Smooth muscle cell (in vitro differentiated cells): ENCODE results near the gene SLC13A3. TPM values are rescaled to one million over a fixed set of nuclear protein-coding genes. Genes with fewer than 3 reads are reported as not detected.

ENCODE experiments used
- DNase-seq: peaks from one replicate; lab custom pipeline; 2025; ENCODE audit not compliant: unreplicated experiment; lab: John Stamatoyannopoulos, UW
- H2AFZ ChIP-seq: fragments of 200-600 bp; sonication (generic); 2 replicates; pipeline ENCODE4 v1.6.0; 2016; ENCODE audit warnings: antibody characterized with exemption, low read depth, mild to moderate bottlenecking
- H3F3A ChIP-seq: fragments of 200-600 bp; sonication (generic); 2 replicates; pipeline ENCODE4 v1.6.0; 2017; ENCODE audit warnings: antibody characterized with exemption, low read depth
- H3K27ac ChIP-seq: fragments of 200-600 bp; sonication (generic); 2 replicates; pipeline ENCODE4 v1.5.1; 2016; ENCODE audit warnings: low read depth, mild to moderate bottlenecking
- H3K27me3 ChIP-seq: fragments of 200-600 bp; sonication (generic); 2 replicates; pipeline ENCODE4 v1.6.1; 2016; ENCODE audit warnings: low read depth, mild to moderate bottlenecking
- H3K36me3 ChIP-seq: fragments of 200-600 bp; sonication (generic); 2 replicates; pipeline ENCODE4 v1.5.1; 2016; ENCODE audit warnings: low read depth
- H3K4me1 ChIP-seq: fragments of 200-600 bp; sonication (generic); 2 replicates; pipeline ENCODE4 v1.5.1; 2016; ENCODE audit warnings: low read depth
- H3K4me2 ChIP-seq: fragments of 200-600 bp; sonication (generic); 2 replicates; pipeline ENCODE4 v1.6.0; 2016; ENCODE audit warnings: mild to moderate bottlenecking
- H3K4me3 ChIP-seq: fragments of 200-600 bp; sonication (generic); 2 replicates; pipeline ENCODE4 v1.5.1; 2016; ENCODE audit warnings: mild to moderate bottlenecking
- H3K79me2 ChIP-seq: fragments of 200-600 bp; sonication (generic); 2 replicates; pipeline ENCODE4 v1.6.0; 2016; ENCODE audit warnings: low read depth, mild to moderate bottlenecking
- H3K9ac ChIP-seq: fragments of 200-600 bp; sonication (generic); 2 replicates; pipeline ENCODE4 v1.6.0; 2016; ENCODE audit warnings: low read depth
- H3K9me3 ChIP-seq: fragments of 200-600 bp; sonication (generic); replicated peaks from 2 replicates; pipeline ENCODE4 v1.5.1; 2016; ENCODE audit warnings: low read depth
- H4K20me1 ChIP-seq: fragments of 200-600 bp; sonication (generic); 2 replicates; pipeline ENCODE4 v1.6.0; 2016; ENCODE audit warnings: low read depth
- WGBS: methylation state at CpG from one replicate; pipeline ENCODE4 v1.1.7; 2016; ENCODE audit warnings: low lambda C conversion rate; 5-methylcytosine and 5-hydroxymethylcytosine counted together
- polyA plus RNA-seq: library from polyadenylated mRNA; unstranded; fragments of >200 nt; fragmentation: Nextera tagmentation; extraction: Ambion mirVana; gene quantifications from 2 replicates; pipeline ENCODE4 v1.2.1, GENCODE V29; 2016
- total RNA-seq: library from RNA; depleted of rRNA; stranded (reverse); fragments of >200 nt; gene quantifications from 2 replicates; pipeline ENCODE4 v1.2.3, GENCODE V29; 2014
- TF ChIP-seq, protein P1 (sequence below): fragments of 200-600 bp; sonication (generic); IDR thresholded peaks from 2 replicates; pipeline ENCODE4 v1.5.1; 2017; ENCODE audit warnings: borderline replicate concordance, mild to moderate bottlenecking, antibody characterized with exemption; ENCODE audit not compliant: insufficient read depth, poor library complexity, severe bottlenecking

Gene SLC13A3
- total and polyA plus RNA-seq, 2 experiments from 2014 or later, result 6.4 to 7.7 TPM

DNA sequence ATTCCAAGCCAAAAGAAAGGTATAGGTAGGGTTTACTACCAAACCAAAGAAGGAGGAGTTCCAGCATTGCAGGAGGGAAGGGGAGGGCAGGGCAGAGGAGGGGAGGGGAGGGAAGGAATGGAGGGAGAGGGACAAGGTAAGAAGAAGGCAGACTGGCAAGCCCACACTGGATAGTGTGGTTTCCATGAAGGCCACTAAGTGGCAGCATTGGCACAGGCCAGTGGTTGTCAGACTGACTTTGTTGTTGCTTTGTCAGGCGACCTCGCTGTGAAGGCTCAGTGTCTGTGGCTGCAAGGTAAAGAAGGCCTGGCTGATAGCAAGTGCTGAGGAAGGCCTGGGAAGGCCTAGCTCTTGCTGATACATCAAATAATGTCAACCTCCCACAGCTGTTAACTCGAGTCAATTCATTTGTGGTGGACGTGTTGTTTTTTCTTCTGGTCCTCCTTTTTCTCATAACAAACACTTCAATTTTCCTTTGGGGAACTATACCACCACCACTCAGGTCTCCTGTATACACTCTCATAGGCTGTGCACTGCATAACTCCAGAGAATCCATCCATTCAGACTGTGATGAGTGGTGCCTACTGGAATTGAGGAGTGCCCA, 130.2 kb downstream of the SLC13A3 start:
- Histone ChIP-seq H3K36me3 (no peaks in the 10 kb centered on the region), H3K27ac (no peak overlapping the region), H3K4me1 (no peaks in the 10 kb centered on the region), H2AFZ (no peak overlapping the region), H3K4me2 (no peak overlapping the region), H3K79me2 (no peaks in the 10 kb centered on the region), H3K9ac (no peak overlapping the region), H3F3A (no peaks in the 10 kb centered on the region), H4K20me1 (no peaks in the 10 kb centered on the region), H3K9me3 (no peaks in the 10 kb centered on the region), H3K27me3 (peaks cover 28% of the 10 kb centered on the region), H3K4me3 (no peak overlapping the region)
- 21% methylated on average over 4 of the region's 4 CpGs for WGBS
- TF ChIP-seq, protein P1, sequence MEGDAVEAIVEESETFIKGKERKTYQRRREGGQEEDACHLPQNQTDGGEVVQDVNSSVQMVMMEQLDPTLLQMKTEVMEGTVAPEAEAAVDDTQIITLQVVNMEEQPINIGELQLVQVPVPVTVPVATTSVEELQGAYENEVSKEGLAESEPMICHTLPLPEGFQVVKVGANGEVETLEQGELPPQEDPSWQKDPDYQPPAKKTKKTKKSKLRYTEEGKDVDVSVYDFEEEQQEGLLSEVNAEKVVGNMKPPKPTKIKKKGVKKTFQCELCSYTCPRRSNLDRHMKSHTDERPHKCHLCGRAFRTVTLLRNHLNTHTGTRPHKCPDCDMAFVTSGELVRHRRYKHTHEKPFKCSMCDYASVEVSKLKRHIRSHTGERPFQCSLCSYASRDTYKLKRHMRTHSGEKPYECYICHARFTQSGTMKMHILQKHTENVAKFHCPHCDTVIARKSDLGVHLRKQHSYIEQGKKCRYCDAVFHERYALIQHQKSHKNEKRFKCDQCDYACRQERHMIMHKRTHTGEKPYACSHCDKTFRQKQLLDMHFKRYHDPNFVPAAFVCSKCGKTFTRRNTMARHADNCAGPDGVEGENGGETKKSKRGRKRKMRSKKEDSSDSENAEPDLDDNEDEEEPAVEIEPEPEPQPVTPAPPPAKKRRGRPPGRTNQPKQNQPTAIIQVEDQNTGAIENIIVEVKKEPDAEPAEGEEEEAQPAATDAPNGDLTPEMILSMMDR, result peak; percentile 52
- no peak for DNase-seq

DNA sequence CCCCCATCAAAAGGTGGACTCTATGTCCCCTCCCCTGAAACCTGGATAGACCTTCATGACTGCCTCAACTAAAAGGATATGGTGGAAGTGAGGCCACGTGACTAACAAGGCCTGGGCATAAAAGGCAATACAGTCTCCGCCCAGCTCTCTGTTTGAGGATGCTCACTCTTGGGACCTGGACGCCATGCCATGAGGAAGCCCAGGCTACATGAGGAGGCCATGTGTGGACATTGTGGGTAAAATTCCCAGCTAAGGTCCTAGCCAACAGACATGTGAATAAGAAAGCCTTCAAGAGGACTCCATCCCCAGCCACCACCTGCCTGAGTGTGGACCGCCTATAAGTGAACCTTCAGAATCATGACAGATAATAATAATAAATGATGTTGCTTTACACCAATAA, 130.7 kb downstream of the SLC13A3 start:
- Histone ChIP-seq H3K27ac (no peak overlapping the region), H4K20me1 (no peaks in the 10 kb centered on the region), H3K27me3 (peaks cover 28% of the 10 kb centered on the region), H3K4me1 (no peaks in the 10 kb centered on the region), H3K36me3 (no peaks in the 10 kb centered on the region), H3K4me3 (no peak overlapping the region), H3K79me2 (no peaks in the 10 kb centered on the region), H3K9me3 (no peaks in the 10 kb centered on the region), H3F3A (no peaks in the 10 kb centered on the region), H3K4me2 (no peak overlapping the region), H3K9ac (no peak overlapping the region), H2AFZ (no peak overlapping the region)
- 75% methylated on average over 4 of the region's 4 CpGs for WGBS
- TF ChIP-seq, protein P1, result no peak
- no peak for DNase-seq

DNA sequence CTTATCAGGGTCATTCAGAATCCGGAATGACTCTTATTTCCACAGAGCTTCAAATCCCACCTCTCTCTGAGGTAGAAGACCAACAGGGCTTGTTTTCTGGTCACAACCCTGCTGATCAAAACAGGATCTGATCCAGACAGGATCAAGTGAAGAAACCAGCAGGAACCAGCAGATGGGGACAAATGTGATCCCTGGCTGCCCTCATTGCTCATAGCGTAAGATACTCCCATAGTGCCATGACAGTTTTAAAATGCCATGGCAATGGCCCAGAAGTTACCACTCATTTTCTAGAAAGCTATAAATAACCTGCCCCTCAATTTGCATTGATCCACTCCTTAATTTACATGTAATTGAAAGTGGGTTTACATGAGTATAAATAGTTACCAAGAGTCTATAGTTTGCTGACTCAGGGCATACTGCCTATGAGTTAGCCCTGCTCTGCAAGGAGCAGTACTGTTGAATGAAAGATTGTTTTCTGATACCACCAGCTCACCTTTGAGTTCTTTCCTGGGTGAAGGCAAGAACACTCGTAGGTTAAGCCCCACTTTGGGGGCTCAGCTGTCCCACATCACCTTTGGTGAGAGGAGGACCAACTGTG, 131.7 kb downstream of the SLC13A3 start:
- WGBS, result 72% methylated on average over 3 of the region's 3 CpGs

More for the DNA sequence above, 131.7 kb downstream of the SLC13A3 start:
- Histone ChIP-seq H3K9ac (no peak overlapping the region), H4K20me1 (no peaks in the 10 kb centered on the region), H2AFZ (no peak overlapping the region), H3K4me2 (no peak overlapping the region), H3K36me3 (no peaks in the 10 kb centered on the region), H3K27me3 (peaks cover 29% of the 10 kb centered on the region), H3K4me1 (no peaks in the 10 kb centered on the region), H3F3A (no peaks in the 10 kb centered on the region), H3K79me2 (no peaks in the 10 kb centered on the region), H3K27ac (no peak overlapping the region), H3K9me3 (no peaks in the 10 kb centered on the region), H3K4me3 (no peak overlapping the region)
- TF ChIP-seq, protein P1, result no peak
- DNase-seq, result no peak
